Measurements from ENCODE around the gene SYT9. TPM values are rescaled to one million over a fixed set of nuclear protein-coding genes. Genes with fewer than 3 reads are reported as not detected.

SYT9 gene
- total and polyA plus RNA-seq, 2 experiments from 2014 or later = not detected

DNA sequence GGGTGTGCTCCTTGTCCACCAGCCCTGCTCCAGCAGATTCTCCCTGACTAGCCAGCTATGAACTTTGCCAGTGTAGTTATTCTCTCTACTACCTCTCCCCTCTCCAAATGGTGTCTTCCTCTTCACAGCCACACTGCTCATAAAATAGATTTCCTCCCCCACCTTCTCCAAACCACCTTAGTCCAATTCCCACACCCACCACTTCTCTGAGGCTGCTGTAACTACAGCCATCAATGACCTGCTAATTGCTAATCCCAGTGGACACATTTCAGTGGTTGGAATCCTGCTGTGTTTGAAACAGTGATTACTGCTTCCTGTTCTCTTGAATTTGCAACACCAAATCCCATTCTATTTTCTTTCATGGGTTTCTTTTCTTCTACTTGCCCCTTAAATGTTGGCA is 23.4 kb downstream of the SYT9 start:
- H3K9me2 ChIP-seq (ENCODE audit: insufficient read depth) = no peaks in the 10 kb centered on the region
- in situ Hi-C loops (cut with MboI) = no loop called here

DNA sequence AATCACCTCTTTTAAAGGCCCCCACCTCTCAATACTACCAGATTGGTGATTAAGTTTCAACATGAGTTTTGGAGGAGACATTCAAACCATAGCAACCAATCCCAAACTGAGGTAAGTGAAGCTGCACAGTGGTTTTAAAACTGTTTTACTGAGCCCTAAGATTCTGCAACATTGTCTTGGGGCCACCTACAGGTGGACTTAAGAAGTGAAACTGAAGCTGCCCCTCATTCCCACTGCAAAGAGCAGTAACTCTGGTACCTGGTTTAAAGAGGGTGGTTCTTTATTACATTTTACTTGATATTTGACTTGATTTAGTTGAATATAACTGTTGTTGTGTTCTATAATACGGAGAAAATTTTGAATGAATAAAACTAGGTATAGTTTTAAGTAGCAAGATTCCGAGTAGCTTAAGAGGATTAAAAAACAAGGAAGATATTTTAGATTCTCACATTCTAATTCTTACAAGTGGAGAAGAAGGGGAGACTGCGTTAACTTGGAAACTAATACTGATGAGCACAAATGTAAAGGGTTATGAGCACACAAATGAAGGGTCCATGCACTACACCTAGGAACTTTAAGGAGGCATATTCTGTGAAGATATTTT is 26.7 kb downstream of the SYT9 start:
- DNase-seq = peak; percentile 56
- Histone ChIP-seq H3K79me2 (ENCODE audit: insufficient read depth) (no peaks in the 10 kb centered on the region), H3K4me2 (ENCODE audit: unreplicated experiment) (no peak overlapping the region), H3K4me3 (no peak overlapping the region), H3K27ac (no peak overlapping the region), H3F3A (ENCODE audit: insufficient read depth) (no peaks in the 10 kb centered on the region), H3K36me3 (ENCODE audit: low read depth) (no peaks in the 10 kb centered on the region), H3K9me3 (ENCODE audit: low read depth) (no peaks in the 10 kb centered on the region), H2AFZ (no peak overlapping the region), H3K9me2 (ENCODE audit: insufficient read depth) (no peaks in the 10 kb centered on the region), H3K27me3 (replicated peaks; ENCODE audit: insufficient read depth) (no peaks in the 10 kb centered on the region; the same call in 1 of the 2 replicates), H4K20me1 (ENCODE audit: insufficient read depth) (no peaks in the 10 kb centered on the region), H3K4me1 (ENCODE audit: insufficient read depth) (no peaks in the 10 kb centered on the region), H3K9ac (no peak overlapping the region)
- no peak for TF ChIP-seq EZH2phosphoT487 (IDR thresholded peaks at IDR 0.05; ENCODE audit: insufficient read depth, low read depth)
- no peak for TF ChIP-seq EZH2 (IDR thresholded peaks at IDR 0.05; ENCODE audit: insufficient read depth, poor library complexity, severe bottlenecking)
- in situ Hi-C loops (cut with MboI) = no loop called here
- WGBS, 2 experiments (ENCODE audit: low coverage in 1 of 2, low lambda C conversion rate in 2 of 2, missing lambda C conversion rate in 2 of 2) = 18 to 19% methylated on average over 3 of the region's 3 CpGs

More for the DNA sequence above, 23.4 kb downstream of the SYT9 start:
- H4K20me1 ChIP-seq (ENCODE audit: insufficient read depth) = no peaks in the 10 kb centered on the region
- no peak overlapping the region for H3K4me3 ChIP-seq
- H3F3A ChIP-seq (ENCODE audit: insufficient read depth) = no peaks in the 10 kb centered on the region
- H2AFZ ChIP-seq = no peak overlapping the region
- no peaks in the 10 kb centered on the region for H3K79me2 ChIP-seq (ENCODE audit: insufficient read depth)
- no peaks in the 10 kb centered on the region for H3K4me1 ChIP-seq (ENCODE audit: insufficient read depth)
- H3K36me3 ChIP-seq (ENCODE audit: low read depth) = no peaks in the 10 kb centered on the region
- TF ChIP-seq EZH2 (IDR thresholded peaks at IDR 0.05; ENCODE audit: insufficient read depth, poor library complexity, severe bottlenecking) (no peak), EZH2phosphoT487 (IDR thresholded peaks at IDR 0.05; ENCODE audit: insufficient read depth, low read depth) (no peak)
- no peaks in the 10 kb centered on the region for H3K9me3 ChIP-seq (ENCODE audit: low read depth)
- no peak for DNase-seq
- H3K4me2 ChIP-seq (ENCODE audit: unreplicated experiment) = no peak overlapping the region
- H3K27me3 ChIP-seq (replicated peaks; ENCODE audit: insufficient read depth) = no peaks in the 10 kb centered on the region; the same call in 1 of the 2 replicates
- no peak overlapping the region for H3K9ac ChIP-seq
- no peak overlapping the region for H3K27ac ChIP-seq

DNA sequence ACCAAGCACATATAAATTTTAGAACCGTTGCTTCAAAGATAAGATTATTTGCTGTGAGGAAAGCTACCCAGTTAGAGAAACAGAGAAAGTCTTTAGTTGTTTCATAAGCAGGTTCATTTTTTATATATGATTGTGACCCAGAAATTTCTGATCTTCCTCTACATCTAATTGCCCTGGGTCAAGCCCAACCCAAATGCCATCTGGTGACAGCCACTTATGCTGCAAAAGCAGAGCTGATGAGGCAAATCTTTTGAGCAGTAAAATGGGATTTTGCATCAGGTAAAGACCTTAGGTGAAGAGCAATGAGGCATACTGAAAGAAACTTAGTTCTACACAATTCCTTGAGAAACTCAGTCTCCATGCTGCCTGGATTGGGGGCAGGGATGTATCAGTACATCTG is 28.0 kb downstream of the SYT9 start:
- WGBS, 2 experiments (ENCODE audit: low coverage in 1 of 2, low lambda C conversion rate in 2 of 2, missing lambda C conversion rate in 2 of 2) = 50 to 57% methylated on average over 1 of the region's 1 CpG
- Histone ChIP-seq H3K27me3 (replicated peaks; ENCODE audit: insufficient read depth) (no peaks in the 10 kb centered on the region; the same call in 1 of the 2 replicates), H2AFZ (no peak overlapping the region), H3K9me3 (ENCODE audit: low read depth) (no peaks in the 10 kb centered on the region), H4K20me1 (ENCODE audit: insufficient read depth) (no peaks in the 10 kb centered on the region), H3K9ac (no peak overlapping the region), H3K4me3 (no peak overlapping the region), H3K4me1 (ENCODE audit: insufficient read depth) (no peaks in the 10 kb centered on the region), H3K9me2 (ENCODE audit: insufficient read depth) (no peaks in the 10 kb centered on the region), H3K36me3 (ENCODE audit: low read depth) (no peaks in the 10 kb centered on the region), H3K79me2 (ENCODE audit: insufficient read depth) (no peaks in the 10 kb centered on the region), H3K27ac (no peak overlapping the region), H3F3A (ENCODE audit: insufficient read depth) (no peaks in the 10 kb centered on the region), H3K4me2 (ENCODE audit: unreplicated experiment) (no peak overlapping the region)
- in situ Hi-C loops (cut with MboI) = no loop called here
- TF ChIP-seq EZH2 (IDR thresholded peaks at IDR 0.05; ENCODE audit: insufficient read depth, poor library complexity, severe bottlenecking) = no peak
- no peak for TF ChIP-seq EZH2phosphoT487 (IDR thresholded peaks at IDR 0.05; ENCODE audit: insufficient read depth, low read depth)
- no peak for DNase-seq

DNA sequence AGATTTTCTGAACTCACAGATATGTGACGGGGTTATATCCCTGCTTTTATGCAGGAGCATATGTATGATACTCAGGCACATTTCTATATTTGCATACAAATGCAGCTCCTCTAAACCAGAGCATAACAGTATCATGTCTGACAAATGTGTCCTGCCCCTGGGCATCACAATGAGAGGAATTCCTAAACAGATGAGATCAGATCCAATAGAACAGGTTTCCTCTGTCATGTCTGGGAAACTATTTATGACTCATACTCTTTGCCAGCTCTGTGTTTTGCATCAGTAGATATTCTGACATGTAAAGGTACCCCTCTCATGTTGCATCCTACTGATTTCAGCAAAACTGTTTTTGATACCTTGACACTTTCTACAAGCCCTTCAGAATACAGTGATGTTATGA is 29.4 kb downstream of the SYT9 start:
- Histone ChIP-seq H2AFZ (no peak overlapping the region), H3K36me3 (ENCODE audit: low read depth) (no peaks in the 10 kb centered on the region), H3K9ac (no peak overlapping the region), H3K27me3 (replicated peaks; ENCODE audit: insufficient read depth) (no peaks in the 10 kb centered on the region; the same call in 1 of the 2 replicates), H4K20me1 (ENCODE audit: insufficient read depth) (no peaks in the 10 kb centered on the region), H3K4me1 (ENCODE audit: insufficient read depth) (no peaks in the 10 kb centered on the region), H3K9me3 (ENCODE audit: low read depth) (no peaks in the 10 kb centered on the region), H3K4me3 (no peak overlapping the region), H3K9me2 (ENCODE audit: insufficient read depth) (no peaks in the 10 kb centered on the region), H3K79me2 (ENCODE audit: insufficient read depth) (no peaks in the 10 kb centered on the region), H3K4me2 (ENCODE audit: unreplicated experiment) (no peak overlapping the region), H3F3A (ENCODE audit: insufficient read depth) (no peaks in the 10 kb centered on the region), H3K27ac (no peak overlapping the region)
- in situ Hi-C loops (cut with MboI) = no loop called here
- DNase-seq = peak; percentile 7
- 73 to 75% methylated on average over 1 of the region's 1 CpG for WGBS, 2 experiments (ENCODE audit: low coverage in 1 of 2, low lambda C conversion rate in 2 of 2, missing lambda C conversion rate in 2 of 2)
- no peak for TF ChIP-seq EZH2 (IDR thresholded peaks at IDR 0.05; ENCODE audit: insufficient read depth, poor library complexity, severe bottlenecking)
- no peak for TF ChIP-seq EZH2phosphoT487 (IDR thresholded peaks at IDR 0.05; ENCODE audit: insufficient read depth, low read depth)

DNA sequence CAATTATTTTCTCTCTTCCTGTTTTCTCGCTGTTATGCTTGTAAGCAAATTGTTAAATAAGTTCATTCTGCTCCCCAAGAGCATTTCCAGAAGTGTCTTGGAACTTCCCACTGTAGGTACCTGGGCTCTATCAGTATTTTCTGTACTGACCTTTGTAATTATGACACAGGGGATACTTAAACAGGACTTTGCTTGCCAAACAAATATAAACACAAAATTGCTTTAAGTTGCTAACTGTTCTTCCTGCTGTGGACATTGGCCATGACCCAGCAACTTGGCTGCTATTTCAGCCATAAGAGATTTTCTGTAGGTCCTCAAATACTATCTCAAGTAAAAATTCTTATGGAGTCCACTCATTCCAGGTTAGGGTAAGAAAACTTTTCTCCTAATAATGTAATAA is 30.1 kb downstream of the SYT9 start:
- Histone ChIP-seq H3K9ac (no peak overlapping the region), H4K20me1 (ENCODE audit: insufficient read depth) (no peaks in the 10 kb centered on the region), H3K9me2 (ENCODE audit: insufficient read depth) (no peaks in the 10 kb centered on the region), H3K36me3 (ENCODE audit: low read depth) (no peaks in the 10 kb centered on the region), H3K4me3 (no peak overlapping the region), H3K27me3 (replicated peaks; ENCODE audit: insufficient read depth) (no peaks in the 10 kb centered on the region; the same call in 1 of the 2 replicates), H3K27ac (no peak overlapping the region), H3F3A (ENCODE audit: insufficient read depth) (no peaks in the 10 kb centered on the region), H3K4me2 (ENCODE audit: unreplicated experiment) (no peak overlapping the region), H2AFZ (no peak overlapping the region), H3K79me2 (ENCODE audit: insufficient read depth) (no peaks in the 10 kb centered on the region), H3K9me3 (ENCODE audit: low read depth) (no peaks in the 10 kb centered on the region), H3K4me1 (ENCODE audit: insufficient read depth) (no peaks in the 10 kb centered on the region)
- 27 to 44% methylated on average over 1 of the region's 1 CpG for WGBS, 2 experiments (ENCODE audit: low coverage in 1 of 2, low lambda C conversion rate in 2 of 2, missing lambda C conversion rate in 2 of 2)
- in situ Hi-C loops (cut with MboI) = no loop called here
- TF ChIP-seq EZH2 (IDR thresholded peaks at IDR 0.05; ENCODE audit: insufficient read depth, poor library complexity, severe bottlenecking) = no peak
- no peak for TF ChIP-seq EZH2phosphoT487 (IDR thresholded peaks at IDR 0.05; ENCODE audit: insufficient read depth, low read depth)
- no peak for DNase-seq
